ENCODE results near the gene ATM.
"Not testable (repeated sequence)": the region's sequence is repeated elsewhere in the genome, so short reads cannot be mapped to it uniquely, and the experiment has no call there.

The ATM gene

DNA sequence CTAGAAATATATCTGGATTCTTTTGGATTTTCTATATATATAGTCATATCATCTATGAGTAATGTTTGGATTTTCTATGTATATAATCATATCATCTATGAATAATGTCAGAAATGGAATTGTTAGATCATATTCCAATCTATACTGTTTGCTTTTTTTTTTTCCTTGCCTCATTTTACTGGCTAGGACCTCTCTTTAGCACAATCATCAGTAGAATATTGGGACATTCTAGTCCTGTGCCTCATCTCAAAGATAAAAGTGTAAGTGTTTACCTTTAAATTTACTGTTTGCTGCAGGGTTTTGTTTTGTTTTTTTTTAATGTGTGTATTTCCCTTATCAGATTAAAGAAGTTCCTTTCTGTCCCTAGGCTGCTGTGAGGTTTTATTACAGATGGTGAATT is 147.4 kb downstream of the ATM start:
- DNase-seq (ENCODE audit: low read depth in 3 of 3), result no peak

GRCh38 chr11:108370990-108371389 is 148.1 kb downstream of the ATM start:
- DNase-seq (ENCODE audit: low read depth in 3 of 3), result no peak

DNA sequence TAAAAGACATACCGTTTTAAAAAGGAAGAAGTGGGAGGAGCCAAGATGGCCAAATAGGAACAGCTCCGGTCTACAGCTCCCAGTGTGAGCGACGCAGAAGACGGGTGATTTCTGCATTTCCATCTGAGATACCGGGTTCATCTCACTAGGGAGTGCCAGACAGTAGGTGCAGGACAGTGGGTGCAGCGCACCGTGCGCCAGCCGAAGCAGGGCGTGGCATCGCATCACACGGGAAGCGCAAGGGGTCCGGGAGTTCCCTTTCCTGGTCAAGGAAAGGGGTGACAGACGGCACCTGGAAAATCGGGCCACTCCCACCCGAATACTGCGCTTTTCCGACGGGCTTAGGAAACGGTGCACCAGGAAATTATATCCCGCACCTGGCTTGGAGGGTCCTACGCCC is 150.6 kb downstream of the ATM start:
- DNase-seq (ENCODE audit: low read depth in 3 of 3), result not testable (repeated sequence)

DNA sequence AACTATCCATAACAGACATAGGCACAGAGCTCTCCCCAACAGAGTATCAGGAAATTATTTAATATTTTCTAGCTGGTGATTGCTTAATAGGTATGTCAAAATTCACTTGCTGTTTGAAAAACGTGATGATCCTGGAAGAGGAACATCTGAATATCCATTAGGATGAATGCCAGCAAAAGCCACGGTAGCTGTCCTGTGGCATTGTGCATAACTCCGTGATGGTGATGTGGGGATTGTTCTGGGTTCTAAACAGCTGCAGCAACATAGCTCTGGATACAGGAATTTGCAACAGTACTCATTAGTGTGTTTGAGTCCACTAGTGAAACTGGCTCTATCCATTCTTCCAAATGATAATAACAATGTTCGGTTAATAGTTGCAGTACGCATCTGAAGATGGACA is 165.7 kb downstream of the ATM start:
- no peak for DNase-seq (ENCODE audit: low read depth in 3 of 3)

DNA sequence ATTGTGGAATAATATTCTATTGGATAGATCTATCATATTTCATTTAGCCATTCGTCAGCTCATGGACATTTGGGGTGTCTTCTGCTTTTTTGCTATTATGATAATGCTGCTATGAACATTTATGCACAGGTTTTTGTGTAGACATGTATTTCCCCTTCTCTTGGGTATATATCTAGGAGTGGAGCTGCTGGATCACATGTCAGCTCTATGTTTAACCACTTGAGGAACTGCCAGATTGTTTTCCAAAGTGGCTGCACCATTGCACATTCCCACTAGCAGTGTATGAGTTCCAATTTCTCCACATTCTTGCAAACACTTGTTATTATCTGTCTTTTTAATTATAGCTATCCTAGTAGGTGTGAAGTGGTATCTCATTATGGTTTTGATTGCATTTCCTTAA is 169.5 kb downstream of the ATM start:
- DNase-seq (ENCODE audit: low read depth in 3 of 3), result no peak

DNA sequence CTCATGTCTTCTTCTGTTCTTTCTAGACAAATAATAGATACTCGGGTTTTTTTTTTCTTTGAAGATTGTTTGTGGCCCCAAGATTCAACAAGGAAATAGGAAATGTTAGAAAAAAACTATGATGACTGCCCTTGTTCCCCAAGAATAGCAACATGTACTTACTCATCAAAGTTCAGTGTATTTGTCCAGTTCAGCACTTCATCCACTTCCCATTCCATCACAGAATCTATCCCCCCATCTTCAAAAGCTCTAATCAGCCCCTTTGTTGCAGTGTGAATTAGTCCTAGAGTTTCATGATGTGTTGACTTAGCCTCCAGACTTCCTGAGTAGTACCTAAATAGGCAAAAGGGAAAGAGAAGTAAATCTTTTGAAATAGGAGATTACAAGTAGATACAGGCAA is 170.2 kb downstream of the ATM start:
- no peak for DNase-seq (ENCODE audit: low read depth in 3 of 3)

- DNase-seq (ENCODE audit: low read depth in 3 of 3), result no peak
Observed at GRCh38 chr11:108394744-108395284, 171.9 kb downstream of the ATM start.

DNA sequence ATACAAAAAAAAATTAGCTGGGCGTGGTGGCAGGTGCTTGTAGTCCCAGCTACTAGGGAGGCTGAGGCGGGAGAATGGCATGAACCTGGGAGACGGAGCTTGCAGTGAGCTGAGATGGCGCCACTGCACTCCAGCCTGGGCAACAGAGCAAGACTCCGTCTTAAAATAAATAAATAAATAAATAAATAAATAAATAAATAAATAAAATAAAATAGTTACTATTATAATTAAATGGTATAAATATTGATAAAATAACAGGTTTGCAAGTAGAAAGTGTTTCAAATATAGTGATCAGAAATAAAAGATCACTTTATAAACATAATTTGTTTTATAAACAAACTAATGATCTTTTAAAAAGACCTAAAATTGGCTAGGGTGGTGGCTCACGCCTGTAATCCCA is 173.8 kb downstream of the ATM start:
- not testable (repeated sequence) for DNase-seq (ENCODE audit: low read depth in 3 of 3)

DNA sequence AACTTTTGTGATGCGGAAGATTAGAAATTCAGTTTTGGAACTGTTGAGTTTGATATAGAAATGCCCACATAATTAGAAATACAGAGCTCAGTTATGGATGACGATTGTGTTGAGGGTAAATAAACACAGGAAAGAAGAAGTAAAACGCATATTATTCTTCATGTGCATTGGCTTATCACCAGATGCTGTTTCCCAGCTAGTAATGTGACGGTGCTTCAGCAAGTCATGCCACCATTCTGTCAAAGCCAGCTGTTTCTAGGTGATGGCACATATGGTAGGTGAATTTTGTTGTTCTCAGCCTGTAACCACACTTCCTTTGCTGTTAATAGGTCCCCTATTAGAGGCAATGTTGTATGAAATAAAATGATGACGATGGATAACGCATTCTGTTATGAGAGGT is 175.6 kb downstream of the ATM start:
- no peak for DNase-seq (ENCODE audit: low read depth in 3 of 3)

DNA sequence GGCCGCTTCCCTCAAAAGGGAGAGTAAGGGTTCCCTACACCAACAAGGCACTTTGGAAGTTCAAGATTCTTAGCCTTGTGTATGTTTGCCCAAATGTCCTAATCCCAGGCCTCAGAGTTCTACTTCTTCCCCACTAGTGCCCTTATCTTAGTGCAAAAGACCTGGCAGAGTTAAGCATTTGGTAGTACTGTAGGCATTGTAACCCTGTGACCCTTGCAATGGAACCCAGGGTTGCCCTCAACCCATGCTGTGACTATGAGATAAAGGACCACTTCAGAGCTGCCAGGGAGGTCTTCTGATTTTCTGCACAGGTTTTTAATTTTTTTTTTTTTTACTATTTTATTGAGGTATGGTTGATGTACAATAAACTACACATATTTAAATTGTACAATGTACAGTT is 179.4 kb downstream of the ATM start:
- DNase-seq (ENCODE audit: low read depth in 3 of 3), result no peak

DNA sequence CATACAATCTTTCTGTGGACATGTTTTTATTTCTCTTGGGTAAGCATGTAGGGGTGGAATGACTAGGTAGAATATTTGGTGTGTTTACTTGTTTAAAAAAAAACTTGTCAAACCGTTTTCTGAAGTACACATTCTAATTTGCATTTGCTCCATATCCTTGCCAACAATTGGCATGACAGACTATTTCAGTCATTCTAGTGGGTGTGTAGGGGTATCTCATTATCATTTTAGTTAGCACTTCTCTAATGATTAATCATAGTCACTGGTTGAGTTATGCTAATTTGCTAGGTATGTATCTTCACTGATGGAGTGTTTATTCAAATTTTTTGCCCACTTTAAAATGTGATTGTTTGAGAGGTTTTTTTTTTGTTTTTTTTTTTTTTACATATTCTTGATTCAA is 180.2 kb downstream of the ATM start:
- no peak for DNase-seq (ENCODE audit: low read depth in 3 of 3)

- no peak for DNase-seq (ENCODE audit: low read depth in 3 of 3)
Observed at GRCh38 chr11:108405706-108406105, 182.8 kb downstream of the ATM start.

- no peak for DNase-seq (ENCODE audit: low read depth in 3 of 3)
Observed at GRCh38 chr11:108414958-108415357, 192.1 kb downstream of the ATM start.

GRCh38 chr11:108417551-108417950 is 194.7 kb downstream of the ATM start:
- DNase-seq (ENCODE audit: low read depth in 3 of 3), result peak in 1 of 3 experiments; percentile 11
